Transverse colon (tissue), 3 donors: ENCODE data around the gene PCDHGA3.

Source experiments
- CTCF ChIP-seq, 5 experiments: fragments of 200-600 bp in 3 of 5; fragments of 450-650 bp in 2 of 5; sonication (generic) in 3 of 5; IDR thresholded peaks; 1 replicate in 2 of 5; 2 replicates in 3 of 5; pipeline ENCODE4 v1.5.1; 2016 to 2017; ENCODE audit warnings: antibody characterized with exemption in 5 of 5, inconsistent platforms in 3 of 5, mild to moderate bottlenecking in 2 of 5, moderate library complexity in 1 of 5
- EP300 ChIP-seq: sonication (generic); formaldehyde crosslinking; IDR thresholded peaks from one replicate; pipeline ENCODE4 v1.6.1; 2017; ENCODE audit warnings: antibody characterized with exemption, low read depth

- TF ChIP-seq EP300 (no peak), CTCF (IDR thresholded peaks at IDR 0.05) (peak; percentile 39 to 49 (median 44))
Measured at GRCh38 chr5:141326088-141326854, 17.4 kb upstream of the PCDHGA3 start.
